H9 (cell line): ENCODE data around the gene LGALS3. TPM values are rescaled to one million over a fixed set of nuclear protein-coding genes. Genes with fewer than 3 reads are reported as not detected.

ENCODE experiments used
- DNase-seq: peaks from one replicate; pipeline ENCODE4 v3.0.0-alpha.2; 2017
- H2AFZ ChIP-seq: one replicate; pipeline ENCODE4 v1.6.1; 2013; ENCODE audit warnings: mild to moderate bottlenecking, low read length, control low read depth, moderate library complexity
- H2AK5ac ChIP-seq: 2 replicates; pipeline ENCODE4 v1.6.1; 2013; ENCODE audit warnings: low read length, control low read depth, mixed read lengths; ENCODE audit not compliant: insufficient read length
- H2BK120ac ChIP-seq: one replicate; pipeline ENCODE4 v1.6.1; 2013; ENCODE audit warnings: low read depth, mild to moderate bottlenecking, low read length, control low read depth, inconsistent platforms; ENCODE audit not compliant: poor library complexity, severe bottlenecking
- H2BK12ac ChIP-seq: 2 replicates; pipeline ENCODE4 v1.6.1; 2013; ENCODE audit warnings: low read length, control low read depth, mixed read lengths, low read depth; ENCODE audit not compliant: insufficient read length
- H2BK15ac ChIP-seq: 2 replicates; pipeline ENCODE4 v1.6.1; 2013; ENCODE audit warnings: low read depth, low read length, control low read depth
- H2BK20ac ChIP-seq: one replicate; pipeline ENCODE4 v1.6.1; 2013; ENCODE audit warnings: low read depth, mild to moderate bottlenecking, low read length, control low read depth, inconsistent platforms; ENCODE audit not compliant: poor library complexity, severe bottlenecking
- H2BK5ac ChIP-seq: 2 replicates; pipeline ENCODE4 v1.6.1; 2013; ENCODE audit warnings: low read length, control low read depth, mixed read lengths; ENCODE audit not compliant: insufficient read length
- H3K14ac ChIP-seq: 2 replicates; pipeline ENCODE4 v1.6.1; 2013; ENCODE audit warnings: low read length, control low read depth; ENCODE audit not compliant: insufficient read depth
- H3K18ac ChIP-seq: 2 replicates; pipeline ENCODE4 v1.6.1; 2013; ENCODE audit warnings: low read depth, mild to moderate bottlenecking, mixed read lengths, low read length, control low read depth; ENCODE audit not compliant: insufficient read length
- H3K23ac ChIP-seq: 2 replicates; pipeline ENCODE4 v1.6.1; 2013; ENCODE audit warnings: low read length, control low read depth, mixed read lengths, low read depth; ENCODE audit not compliant: insufficient read length
- H3K23me2 ChIP-seq: 2 replicates; pipeline ENCODE4 v1.6.1; 2013; ENCODE audit warnings: low read depth, mild to moderate bottlenecking, mixed read lengths, low read length, control low read depth; ENCODE audit not compliant: insufficient read length, poor library complexity, severe bottlenecking
- H3K27ac ChIP-seq: 2 replicates; pipeline ENCODE4 v1.5.1; 2013; ENCODE audit warnings: low read length, control low read depth, mixed read lengths, low read depth; ENCODE audit not compliant: insufficient read length
- H3K27me3 ChIP-seq: 2 replicates; pipeline ENCODE4 v1.6.1; 2013; ENCODE audit warnings: low read length, control low read depth, inconsistent platforms; ENCODE audit not compliant: insufficient read depth
- H3K4ac ChIP-seq: 2 replicates; pipeline ENCODE4 v1.6.1; 2013; ENCODE audit warnings: low read depth, mild to moderate bottlenecking, control low read depth, inconsistent platforms, low read length, moderate library complexity
- H3K4me1 ChIP-seq: 2 replicates; pipeline ENCODE4 v1.6.1; 2013; ENCODE audit warnings: low read length, control low read depth, inconsistent platforms; ENCODE audit not compliant: insufficient read depth
- H3K4me2 ChIP-seq: 2 replicates; pipeline ENCODE4 v1.6.1; 2013; ENCODE audit warnings: low read length, control low read depth, mixed read lengths; ENCODE audit not compliant: insufficient read length, insufficient read depth
- H3K56ac ChIP-seq: 2 replicates; pipeline ENCODE4 v1.6.1; 2013; ENCODE audit warnings: low read depth, mild to moderate bottlenecking, mixed read lengths, low read length, control low read depth; ENCODE audit not compliant: insufficient read length
- H3K79me1 ChIP-seq: 2 replicates; pipeline ENCODE4 v1.6.1; 2013; ENCODE audit warnings: low read depth, mild to moderate bottlenecking, moderate library complexity, low read length, control low read depth, inconsistent platforms; ENCODE audit not compliant: insufficient read depth, poor library complexity, severe bottlenecking
- H3K79me2 ChIP-seq: 2 replicates; pipeline ENCODE4 v1.6.1; 2013; ENCODE audit warnings: low read length, control low read depth, inconsistent platforms; ENCODE audit not compliant: insufficient read depth
- H3K9ac ChIP-seq: 2 replicates; pipeline ENCODE4 v1.6.1; 2013; ENCODE audit warnings: low read length, control low read depth, mixed read lengths; ENCODE audit not compliant: insufficient read length; ENCODE audit errors: extremely low read depth
- H3K9me3 ChIP-seq: one replicate; pipeline ENCODE4 v1.6.1; 2013; ENCODE audit warnings: low read depth, low read length, inconsistent platforms; ENCODE audit not compliant: control insufficient read depth
- H3T11ph ChIP-seq: one replicate; pipeline ENCODE4 v1.6.1; 2013; ENCODE audit warnings: mild to moderate bottlenecking, low read length, control low read depth, inconsistent platforms
- H4K20me1 ChIP-seq: one replicate; pipeline ENCODE4 v1.6.1; 2013; ENCODE audit not compliant: control insufficient read depth, insufficient read length, insufficient read depth
- H4K5ac ChIP-seq: 2 replicates; pipeline ENCODE4 v1.6.1; 2013; ENCODE audit warnings: low read depth, mild to moderate bottlenecking, mixed read lengths, low read length, control low read depth; ENCODE audit not compliant: insufficient read length
- H4K8ac ChIP-seq: replicated peaks from 2 replicates; pipeline ENCODE4 v1.6.1; 2013; ENCODE audit warnings: low read length, control low read depth, mixed read lengths, low read depth; ENCODE audit not compliant: insufficient read length
- H4K91ac ChIP-seq: 2 replicates; pipeline ENCODE4 v1.6.1; 2013; ENCODE audit warnings: low read depth, mild to moderate bottlenecking, moderate library complexity, mixed read lengths, low read length, control low read depth; ENCODE audit not compliant: insufficient read length
- H3K27ac Mint-ChIP-seq, 3 experiments: 2 replicates in 2 of 3; 3 replicates in 1 of 3; pipeline ENCODE4 v1.8.0; 2020 to 2021; ENCODE audit warnings: mixed read lengths in 3 of 3, mild to moderate bottlenecking in 1 of 3, moderate library complexity in 1 of 3
- H3K27me3 Mint-ChIP-seq: 2 replicates; pipeline ENCODE4 v1.8.0; 2021; ENCODE audit warnings: low read depth, mild to moderate bottlenecking, moderate library complexity, mixed read lengths
- H3K36me3 Mint-ChIP-seq, 3 experiments: 2 replicates in 2 of 3; 3 replicates in 1 of 3; pipeline ENCODE4 v1.8.0; 2020 to 2021; ENCODE audit warnings: low read depth in 3 of 3, mixed read lengths in 3 of 3; ENCODE audit not compliant: insufficient read depth in 1 of 3
- H3K4me1 Mint-ChIP-seq, 2 experiments: 2 replicates each; pipeline ENCODE4 v1.8.0; 2020; ENCODE audit warnings: mixed read lengths in 2 of 2
- H3K4me3 Mint-ChIP-seq, 2 experiments: 2 replicates in 1 of 2; 3 replicates in 1 of 2; pipeline ENCODE4 v1.8.0; 2020 to 2021; ENCODE audit warnings: mild to moderate bottlenecking in 2 of 2, mixed read lengths in 2 of 2, moderate library complexity in 1 of 2
- H3K9me3 Mint-ChIP-seq, 2 experiments: 2 replicates in 1 of 2; 3 replicates in 1 of 2; pipeline ENCODE4 v1.8.0; 2020; ENCODE audit warnings: mild to moderate bottlenecking in 2 of 2, mixed read lengths in 2 of 2, moderate library complexity in 1 of 2
- CTCF ChIP-seq: fragments of 200-600 bp; sonication (generic); conservative IDR thresholded peaks from 3 replicates; pipeline ENCODE4 v1.8.0; 2021; ENCODE audit warnings: antibody characterized with exemption, mild to moderate bottlenecking
- WGBS: extraction: QIAGEN DNeasy Blood & Tissue Kit; methylation state at CpG from one replicate; pipeline ENCODE4 v1.1.7; 2013; ENCODE audit warnings: missing lambda C conversion rate, low lambda C conversion rate, mixed read lengths; ENCODE audit not compliant: insufficient read length; ENCODE audit errors: extremely low coverage; 5-methylcytosine and 5-hydroxymethylcytosine counted together
- total RNA-seq: library from RNA; stranded (reverse); gene quantifications from 2 replicates; pipeline ENCODE4 v1.2.1, GENCODE V29; 2021

The LGALS3 gene
- total RNA-seq, 1 experiment from 2014 or later = 4.0 TPM

DNA sequence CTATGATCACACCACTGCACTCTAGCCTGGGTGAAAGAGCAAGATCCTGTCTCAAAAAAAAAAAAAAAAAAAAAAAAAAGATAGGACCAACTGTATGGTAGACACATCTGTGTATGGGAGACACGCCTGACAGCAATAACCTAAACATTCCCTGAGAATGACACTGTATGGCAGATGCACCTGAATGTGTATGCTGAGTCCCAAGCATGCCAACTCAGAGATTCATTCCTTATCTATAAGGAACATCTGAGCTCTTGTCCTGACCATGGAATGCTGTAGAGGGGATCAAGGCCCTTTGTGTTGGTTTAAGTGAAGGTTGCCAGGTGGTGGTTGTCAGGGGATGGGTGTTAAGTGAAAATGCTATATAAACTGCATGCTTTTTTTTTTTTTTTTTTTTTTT, 19.2 kb upstream of the LGALS3 start:
- Mint-ChIP-seq H3K36me3 (no peaks in the 10 kb centered on the region), H3K27me3 (peaks cover 29% of the 10 kb centered on the region), H3K9me3 (no peaks in the 10 kb centered on the region), H3K4me3 (no peak overlapping the region), H3K27ac (no peak overlapping the region), H3K4me1 (peaks cover 11% of the 10 kb centered on the region in 2 experiments)
- Histone ChIP-seq H2BK12ac (no peak overlapping the region), H3K79me1 (no peaks in the 10 kb centered on the region), H3K23me2 (no peaks in the 10 kb centered on the region), H2BK20ac (no peak overlapping the region), H3K23ac (no peak overlapping the region), H3K4ac (no peak overlapping the region), H3K4me2 (no peak overlapping the region), H3K27ac (no peak overlapping the region), H2BK15ac (no peak overlapping the region), H4K20me1 (no peaks in the 10 kb centered on the region), H4K8ac (no peak overlapping the region), H4K5ac (no peak overlapping the region), H3K18ac (no peak overlapping the region), H2AK5ac (no peak overlapping the region), H3K79me2 (no peaks in the 10 kb centered on the region), H3K56ac (no peak overlapping the region), H3K9me3 (no peaks in the 10 kb centered on the region), H4K91ac (no peak overlapping the region), H3K27me3 (no peaks in the 10 kb centered on the region), H3T11ph (no peak overlapping the region), H3K9ac (no peak overlapping the region), H3K14ac (no peak overlapping the region), H3K4me1 (peaks cover 2% of the 10 kb centered on the region; the same call in 1 of the 2 replicates), H2BK120ac (no peak overlapping the region), H2AFZ (no peak overlapping the region), H2BK5ac (no peak overlapping the region)
- no peak for TF ChIP-seq CTCF
- no peak for DNase-seq
- WGBS = no CpG with 5 or more reads among the region's 1 CpG
